A673 (cell line): Measurements from ENCODE around the gene SHROOM3. TPM values are rescaled to one million over a fixed set of nuclear protein-coding genes. Genes with fewer than 3 reads are reported as not detected.

ENCODE experiments used
- BruUV-seq: library from RNA; stranded (reverse); fragments of 400-500 nt; replicated peaks from 2 replicates; lab custom pipeline; 2021; lab: Mats Ljungman, UMichigan
- CTCF ChIA-PET: fragments of 300-600 bp; sonication (Branson Sonifier 250); formaldehyde crosslinking; loops from one replicate; lab custom pipeline; 2022; ENCODE audit warnings: antibody characterized with exemption; lab: Charles Lee
- POLR2A ChIA-PET: fragments of 300-600 bp; sonication (Branson Sonifier 250); formaldehyde crosslinking; loops from one replicate; lab custom pipeline; 2022; ENCODE audit warnings: antibody characterized with exemption; ENCODE audit not compliant: low non-redundant PET; lab: Charles Lee
- DNase-seq: peaks from one replicate; pipeline ENCODE4 v3.0.0-alpha.2; 2015; ENCODE audit warnings: low spot score
- H3K27ac ChIP-seq: fragments of 200-600 bp; sonication (generic); 2 replicates; pipeline ENCODE4 v1.5.1; 2016; ENCODE audit warnings: mixed run types, low read depth, mild to moderate bottlenecking, mixed read lengths, antibody characterized with exemption, low read length; ENCODE audit not compliant: poor library complexity, severe bottlenecking
- H3K27me3 ChIP-seq: fragments of 200-600 bp; sonication (generic); replicated peaks from 2 replicates; pipeline ENCODE4 v1.6.1; 2017; ENCODE audit warnings: mixed run types, low read depth, mild to moderate bottlenecking, mixed read lengths, antibody characterized with exemption, low read length; ENCODE audit not compliant: insufficient read depth, poor library complexity
- H3K36me3 ChIP-seq: fragments of 200-600 bp; sonication (generic); 2 replicates; pipeline ENCODE4 v1.6.1; 2016; ENCODE audit warnings: mixed run types, mild to moderate bottlenecking, mixed read lengths, antibody characterized with exemption, low read length; ENCODE audit not compliant: insufficient read depth, poor library complexity, severe bottlenecking
- H3K4me1 ChIP-seq: fragments of 200-600 bp; sonication (generic); 2 replicates; pipeline ENCODE4 v1.6.1; 2017; ENCODE audit warnings: mixed run types, mild to moderate bottlenecking, mixed read lengths, antibody characterized with exemption, low read length; ENCODE audit not compliant: insufficient read depth, poor library complexity, severe bottlenecking
- H3K4me3 ChIP-seq: fragments of 200-600 bp; sonication (generic); 2 replicates; pipeline ENCODE4 v1.5.1; 2016; ENCODE audit warnings: low read depth, mixed run types, mild to moderate bottlenecking, mixed read lengths, low read length; ENCODE audit not compliant: poor library complexity, severe bottlenecking
- H3K9me3 ChIP-seq: fragments of 200-600 bp; sonication (generic); 2 replicates; pipeline ENCODE4 v1.6.1; 2016; ENCODE audit warnings: mixed run types, low read depth, mild to moderate bottlenecking, mixed read lengths, antibody characterized with exemption, low read length; ENCODE audit not compliant: poor library complexity, severe bottlenecking
- CTCF ChIP-seq: fragments of 300-800, 200-600 bp; sonication (generic); conservative IDR thresholded peaks from 2 replicates; pipeline ENCODE4 v1.5.1; 2017; ENCODE audit warnings: low read depth, mild to moderate bottlenecking, antibody characterized with exemption, low read length, moderate library complexity, mixed read lengths
- EZH2 ChIP-seq: fragments of 200-600 bp; sonication (generic); IDR thresholded peaks from 2 replicates; pipeline ENCODE4 v1.6.1; 2017; ENCODE audit warnings: borderline replicate concordance, low read depth, mild to moderate bottlenecking, mixed read lengths, antibody characterized with exemption, low read length; ENCODE audit not compliant: poor library complexity, severe bottlenecking
- intact Hi-C: fragments of 100-400 bp; cut with micrococcal nuclease; formaldehyde crosslinking; loops from one replicate; pipeline ENCODE4 v1.10.0; 2022; ENCODE audit not compliant: unreplicated experiment
- total RNA-seq: library from RNA; stranded (reverse); gene quantifications from 2 replicates; pipeline ENCODE4 v1.2.3, GENCODE V29; 2021

The SHROOM3 gene
- total RNA-seq, 1 experiment from 2014 or later: 9.3 TPM

DNA sequence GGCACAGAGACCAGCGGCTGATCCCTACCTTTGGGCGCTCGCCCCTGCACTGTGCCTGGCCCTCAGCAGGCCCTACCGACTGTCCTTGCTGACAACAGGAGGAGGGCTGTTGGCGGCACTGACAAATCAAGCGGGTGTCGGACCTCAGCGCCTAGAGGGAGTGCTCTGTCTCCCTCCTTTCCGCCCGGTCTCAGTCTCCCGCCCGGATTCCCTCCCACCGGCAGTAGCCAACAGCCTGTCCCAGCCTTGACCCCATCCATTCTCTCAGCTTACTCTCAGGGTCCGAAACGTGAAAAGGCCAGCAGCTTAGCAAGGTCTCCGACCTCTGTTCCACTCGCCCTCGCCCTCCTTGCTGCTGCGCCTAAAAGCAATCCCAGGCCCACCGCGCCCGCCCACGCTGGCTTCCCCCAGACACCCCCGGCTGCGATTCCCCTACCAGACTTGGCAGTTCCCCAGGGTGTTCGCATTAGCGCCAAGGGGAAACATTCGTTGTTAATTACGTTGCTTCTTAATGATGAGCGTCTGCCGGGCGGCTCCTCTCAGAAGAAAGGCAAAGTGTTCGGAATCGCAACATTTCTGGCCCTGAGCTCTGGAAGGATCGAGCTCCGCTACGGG, 366.7 kb downstream of the SHROOM3 start:
- BruUV-seq: no TSS peak
- no peak for TF ChIP-seq EZH2
- TF ChIP-seq CTCF: no peak
- Histone ChIP-seq H3K27me3 (no peaks in the 10 kb centered on the region), H3K36me3 (no peaks in the 10 kb centered on the region), H3K4me1 (peaks cover 32% of the 10 kb centered on the region), H3K9me3 (no peaks in the 10 kb centered on the region), H3K4me3 (no peak overlapping the region), H3K27ac (peak overlapping the region; percentile 54)
- ChIA-PET CTCF (no interaction called here), POLR2A (interaction anchor here (0.8 kb wide), 1 partner anchor 366 kb away, joined by 3 read pairs; no protein-coding TSS in a partner anchor)
- intact Hi-C loops: loop anchor here (5.0 kb wide), 1 partner anchor 146 kb away; the partner anchor contains the start of gene SEPTIN11
- peak; percentile 71 for DNase-seq

GRCh38 chr4:76802236-76803021, 367.4 kb downstream of the SHROOM3 start:
- intact Hi-C loops: loop anchor here (5.0 kb wide), 1 partner anchor 145 kb away; the partner anchor contains the start of gene SEPTIN11
- CTCF ChIA-PET: no interaction called here
- Histone ChIP-seq H3K27ac (peak overlapping the region; percentile 54), H3K36me3 (no peaks in the 10 kb centered on the region), H3K27me3 (no peaks in the 10 kb centered on the region), H3K9me3 (no peaks in the 10 kb centered on the region), H3K4me1 (peaks cover 32% of the 10 kb centered on the region), H3K4me3 (no peak overlapping the region)
- POLR2A ChIA-PET: interaction anchor here (0.8 kb wide), 1 partner anchor 366 kb away, joined by 3 read pairs; no protein-coding TSS in a partner anchor
- no TSS peak for BruUV-seq
- TF ChIP-seq EZH2: no peak
- peak; percentile 35 for DNase-seq

- ChIA-PET POLR2A (no interaction called here), CTCF (interaction anchor here (0.6 kb wide), 1 partner anchor 317 kb away, joined by 4 read pairs; no protein-coding TSS in a partner anchor)
- peak; percentile 78 for DNase-seq
- no peaks in the 10 kb centered on the region for H3K9me3 ChIP-seq
- intact Hi-C loops: loop anchor here (5.0 kb wide), 1 partner anchor 144 kb away; the partner anchor contains the start of gene SEPTIN11
- TF ChIP-seq EZH2 (no peak), CTCF (no peak)
- BruUV-seq: no TSS peak
- H3K36me3 ChIP-seq: no peaks in the 10 kb centered on the region
- no peak overlapping the region for H3K4me3 ChIP-seq
- no peaks in the 10 kb centered on the region for H3K27me3 ChIP-seq
- H3K27ac ChIP-seq: peak overlapping the region; percentile 70
- H3K4me1 ChIP-seq: peaks cover 32% of the 10 kb centered on the region
Measured at GRCh38 chr4:76803522-76803921, 368.5 kb downstream of the SHROOM3 start.
